Hepatocyte (in vitro differentiated cells): Measurements from ENCODE around the gene SAMD14.

ENCODE experiments used
- CTCF ChIP-seq: fragments of 200-600 bp; sonication (generic); IDR thresholded peaks from 2 replicates; pipeline ENCODE4 v1.5.1; 2016; ENCODE audit warnings: antibody characterized with exemption, mild to moderate bottlenecking; ENCODE audit not compliant: poor library complexity
- EZH2 ChIP-seq: fragments of 200-600 bp; sonication (generic); IDR thresholded peaks from 2 replicates; pipeline ENCODE4 v1.6.1; 2016; ENCODE audit warnings: antibody characterized with exemption, mild to moderate bottlenecking, borderline replicate concordance
- EZH2phosphoT487 ChIP-seq: fragments of 200-600 bp; sonication (generic); IDR thresholded peaks from one replicate; pipeline ENCODE4 v1.6.1; 2018; ENCODE audit warnings: antibody characterized with exemption, mild to moderate bottlenecking, low read depth, moderate library complexity; ENCODE audit not compliant: unreplicated experiment, severe bottlenecking

GRCh38 chr17:50071692-50072091 is 58.3 kb downstream of the SAMD14 start:
- no peak for TF ChIP-seq EZH2phosphoT487
- no peak for TF ChIP-seq CTCF
- TF ChIP-seq EZH2 = no peak
